Occipital lobe (tissue), 2 donors: Measurements from ENCODE around the gene GTSE1. TPM values are rescaled to one million over a fixed set of nuclear protein-coding genes. Genes with fewer than 3 reads are reported as not detected.

Source experiments
- DNase-seq: peaks from one replicate; lab custom pipeline; 2025; lab: John Stamatoyannopoulos, UW
- total RNA-seq: library from RNA; depleted of rRNA; stranded (reverse); fragments of >200 nt; gene quantifications from one replicate; pipeline ENCODE4 v1.2.3, GENCODE V29; 2014

GTSE1 gene
- total RNA-seq, 1 donor from 2014 or later: 1.1 TPM

DNA sequence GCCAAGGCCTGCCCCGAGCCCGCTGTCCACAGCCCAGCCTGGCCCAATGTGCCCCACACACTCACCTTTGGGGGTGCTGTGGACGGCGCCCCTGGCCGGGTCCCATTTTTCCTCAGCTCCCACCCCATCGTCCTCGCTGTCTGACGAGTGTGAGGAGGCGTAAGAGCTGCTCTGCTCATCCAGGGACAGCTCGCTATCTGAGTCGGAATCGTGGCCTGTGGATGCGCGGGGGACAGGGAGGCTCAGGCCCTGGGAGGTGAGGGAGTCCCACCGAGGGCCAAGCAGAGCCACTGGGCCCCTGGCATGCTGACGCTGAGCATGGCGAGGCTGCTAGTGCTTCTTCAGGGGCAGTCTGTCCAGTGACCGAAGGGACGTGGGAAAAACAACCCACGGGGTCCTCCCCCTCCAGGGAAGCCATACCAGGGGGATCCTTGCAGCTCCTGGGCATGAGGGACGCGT, 68.5 kb downstream of the GTSE1 start:
- DNase-seq: no peak

- no peak for DNase-seq
These were observed 69.7 kb downstream of the GTSE1 start for GRCh38 chr22:46366327-46366731.

DNA sequence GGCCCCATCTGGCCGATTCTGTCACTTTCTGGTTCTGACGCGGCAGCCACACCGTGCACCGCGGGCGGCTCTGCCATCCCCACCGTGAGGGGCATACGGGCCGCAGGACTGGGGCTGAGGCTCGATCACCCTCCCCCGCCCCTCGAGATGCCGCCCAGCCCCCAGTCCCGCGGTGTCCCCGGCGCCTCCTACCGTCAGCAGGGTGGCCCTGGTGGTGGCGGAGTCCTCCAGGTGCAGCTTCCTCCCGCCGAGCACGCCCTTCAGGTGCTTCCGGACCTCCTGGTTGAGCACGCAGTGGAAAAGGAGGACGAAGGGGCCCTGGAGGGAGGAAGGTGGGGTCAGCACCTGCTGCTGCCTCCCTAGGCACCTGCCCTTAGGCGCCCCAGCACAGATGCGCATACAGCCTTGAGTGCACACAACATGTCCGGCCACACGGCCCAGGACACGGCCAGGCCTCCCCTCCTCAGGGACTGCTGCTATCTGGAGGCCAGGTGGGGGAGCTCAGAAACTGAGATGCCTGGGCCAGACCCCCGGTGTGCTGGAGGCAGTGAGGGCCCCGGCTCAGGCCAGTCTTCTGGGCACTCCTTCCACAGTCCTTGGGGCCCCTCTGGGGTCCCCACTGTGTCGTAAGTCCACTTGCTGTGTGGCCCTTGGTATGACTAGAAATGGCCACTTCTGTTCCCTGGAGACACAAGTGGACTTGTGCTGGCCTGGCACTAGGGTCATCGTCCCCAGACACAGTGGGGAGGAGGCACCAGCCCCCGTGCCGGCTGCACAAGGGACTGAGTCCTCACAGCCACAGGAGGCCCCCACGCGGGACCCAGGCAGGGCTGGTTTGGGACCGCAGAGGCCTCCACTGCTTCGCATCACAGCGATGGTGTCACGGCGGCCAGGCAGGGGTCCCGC, 70.4 kb downstream of the GTSE1 start:
- DNase-seq: no peak

GRCh38 chr22:46367707-46368191, 71.1 kb downstream of the GTSE1 start:
- no peak for DNase-seq

- DNase-seq: no peak
These were observed 71.8 kb downstream of the GTSE1 start for GRCh38 chr22:46368422-46368821.

GRCh38 chr22:46368871-46369715, 72.4 kb downstream of the GTSE1 start:
- DNase-seq: no peak

DNA sequence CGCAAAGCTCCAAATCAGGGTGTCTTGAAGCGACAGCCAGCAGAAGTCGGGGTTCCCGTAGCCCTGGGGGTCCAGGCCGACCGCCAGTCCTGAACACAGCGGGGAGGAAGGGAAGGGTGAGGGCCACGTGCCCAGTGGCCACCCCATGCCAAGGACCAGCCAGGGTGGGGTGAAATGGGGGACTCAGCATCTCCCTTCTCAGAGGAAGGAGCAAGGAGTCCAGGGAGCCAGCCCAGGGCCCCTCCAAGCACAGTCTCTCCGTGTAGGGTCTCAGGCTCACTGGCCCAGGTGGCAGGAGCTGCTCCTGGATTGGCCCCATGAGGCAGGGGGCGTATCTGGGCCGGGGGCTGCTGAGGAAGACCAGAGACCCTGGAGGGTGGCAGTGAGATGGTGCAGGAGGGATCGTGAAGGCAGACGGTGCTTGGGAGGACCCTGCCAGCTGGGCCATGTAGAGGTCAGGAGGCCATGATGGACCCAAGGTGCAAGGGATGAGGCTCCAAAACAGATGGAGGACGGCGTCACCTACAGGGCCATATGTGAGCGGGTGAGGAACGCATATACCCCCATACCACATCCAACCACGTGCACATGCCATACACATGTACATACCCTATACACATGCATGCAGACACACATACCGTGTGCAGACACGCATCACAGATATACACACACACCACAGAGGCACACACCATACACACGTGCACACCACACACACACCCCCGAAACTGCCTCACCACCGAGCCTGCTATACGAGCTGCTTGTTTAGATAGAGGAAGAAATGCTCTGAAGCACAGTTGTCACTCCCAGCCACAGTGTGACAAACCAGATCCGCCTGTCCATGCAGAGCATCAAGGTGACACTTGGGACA, 73.3 kb downstream of the GTSE1 start:
- DNase-seq: no peak

DNA sequence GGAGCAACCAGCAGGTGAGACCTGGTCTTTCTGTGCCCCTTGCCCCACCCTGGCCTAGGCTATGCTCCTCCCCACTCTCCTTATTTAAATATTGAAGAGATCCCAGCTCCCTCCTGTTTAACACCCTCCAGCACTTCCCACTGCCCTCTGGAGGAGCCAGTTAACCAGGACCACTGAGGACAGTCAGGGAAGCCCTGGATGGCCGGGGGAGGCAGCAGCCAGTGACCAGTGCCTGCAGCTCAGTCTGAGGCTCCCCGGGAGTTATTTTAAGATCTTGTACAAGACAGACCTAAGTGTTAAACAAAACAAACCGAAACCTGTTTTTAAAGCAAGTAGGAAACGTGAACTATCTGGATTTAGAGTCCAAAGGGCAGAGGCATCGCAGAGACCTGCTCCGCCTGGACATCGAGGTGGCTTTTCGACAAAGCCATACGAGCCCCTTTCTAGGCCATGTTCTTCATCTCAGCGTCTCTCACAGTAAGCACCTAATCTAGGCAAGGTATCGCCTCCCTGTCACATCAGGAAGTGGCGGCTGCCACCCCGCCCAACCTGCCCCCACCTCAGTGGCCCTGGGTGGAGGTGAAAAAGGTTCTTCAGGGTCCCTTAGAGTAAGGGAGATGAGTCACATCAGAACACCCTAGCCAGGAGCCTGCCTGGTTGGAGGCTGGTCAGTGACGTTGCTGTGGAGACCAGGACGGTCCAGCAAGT, 74.1 kb downstream of the GTSE1 start:
- no peak for DNase-seq

DNA sequence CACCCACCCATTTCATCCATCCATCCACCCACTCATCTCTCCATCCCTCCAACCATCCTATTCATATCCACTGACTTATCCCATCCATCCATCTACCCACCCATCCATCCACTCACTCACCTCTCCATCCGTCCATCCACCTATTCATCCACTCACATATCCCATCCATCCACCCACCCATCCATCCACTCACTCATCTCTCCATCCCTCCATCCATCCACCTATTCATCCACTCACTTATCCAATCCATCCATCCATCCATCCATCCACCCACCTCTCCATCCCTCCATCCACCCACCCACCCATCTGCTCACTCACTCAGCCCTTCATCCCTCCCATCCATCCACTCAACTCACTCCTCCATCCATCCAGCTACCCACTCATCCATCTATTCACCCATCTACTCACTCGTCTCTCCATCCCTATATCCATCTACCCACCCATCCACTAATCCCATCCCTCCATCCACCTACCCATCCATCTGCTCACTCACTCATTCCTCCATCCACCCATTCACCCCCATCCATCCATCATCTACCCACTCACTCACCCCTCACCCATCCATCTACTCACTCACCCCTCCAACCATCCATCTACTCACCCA, 75.1 kb downstream of the GTSE1 start:
- DNase-seq: no peak

DNA sequence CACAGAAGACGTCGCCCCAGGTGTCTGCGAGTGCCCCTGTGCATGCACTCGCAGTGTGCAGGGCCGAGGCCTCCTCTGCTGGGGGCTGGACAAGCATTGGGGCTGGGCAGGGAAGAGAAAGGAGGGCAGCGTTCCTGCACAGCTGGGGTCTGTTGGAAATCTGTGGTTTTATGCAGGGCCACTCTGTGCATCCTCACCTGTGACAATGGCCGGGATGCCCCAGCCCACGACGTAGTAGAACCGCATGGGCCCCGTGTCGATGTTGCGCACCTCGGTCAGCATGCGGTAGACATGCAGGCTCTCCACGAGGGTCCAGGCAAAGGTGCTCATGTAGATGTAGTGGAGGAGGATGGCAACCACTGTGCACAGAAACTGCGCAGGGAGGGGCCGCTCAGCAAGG, 76.0 kb downstream of the GTSE1 start:
- no peak for DNase-seq

DNA sequence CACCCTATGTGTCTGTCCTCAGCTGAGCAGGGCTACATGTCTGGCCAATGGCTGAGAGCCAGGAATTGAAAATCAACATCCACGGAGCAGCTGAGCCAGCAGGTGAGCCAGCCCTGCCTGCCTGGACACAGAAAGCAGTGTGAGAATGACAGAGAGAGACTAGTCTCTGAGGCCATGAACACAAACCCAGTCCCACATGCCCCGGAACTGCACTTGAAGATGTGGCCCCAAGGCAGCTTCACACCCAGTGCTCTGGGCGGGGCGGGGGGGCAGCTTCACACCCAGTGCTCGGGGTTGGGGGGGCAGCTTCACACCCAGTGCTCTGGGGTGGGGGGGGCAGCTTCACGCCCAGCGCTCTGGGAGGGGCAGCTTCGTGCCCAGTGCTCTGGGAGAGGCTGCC, 76.5 kb downstream of the GTSE1 start:
- DNase-seq: no peak

- no peak for DNase-seq
These were observed 77.4 kb downstream of the GTSE1 start for GRCh38 chr22:46373921-46374662.

- DNase-seq: no peak
These were observed 78.2 kb downstream of the GTSE1 start for GRCh38 chr22:46374663-46375474.

DNA sequence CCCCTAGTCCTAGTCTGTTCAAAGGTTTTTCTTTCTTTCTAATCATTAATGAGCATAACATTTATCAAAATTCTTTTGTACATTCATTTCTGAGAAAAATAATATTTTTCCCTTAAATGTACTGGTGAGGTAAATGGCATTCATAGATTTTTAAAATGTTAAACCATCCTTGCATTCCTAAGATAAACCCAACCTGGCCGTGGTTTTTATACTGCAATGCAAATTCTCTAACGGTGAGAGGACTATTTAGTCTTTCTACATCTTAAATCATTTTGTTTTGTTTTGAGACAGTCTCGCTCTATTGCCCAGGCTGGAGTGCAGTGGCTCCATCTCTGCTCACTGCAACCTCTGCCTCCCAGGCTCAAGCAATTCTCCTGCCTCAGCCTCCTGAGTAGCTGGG, 79.4 kb downstream of the GTSE1 start:
- no peak for DNase-seq

DNA sequence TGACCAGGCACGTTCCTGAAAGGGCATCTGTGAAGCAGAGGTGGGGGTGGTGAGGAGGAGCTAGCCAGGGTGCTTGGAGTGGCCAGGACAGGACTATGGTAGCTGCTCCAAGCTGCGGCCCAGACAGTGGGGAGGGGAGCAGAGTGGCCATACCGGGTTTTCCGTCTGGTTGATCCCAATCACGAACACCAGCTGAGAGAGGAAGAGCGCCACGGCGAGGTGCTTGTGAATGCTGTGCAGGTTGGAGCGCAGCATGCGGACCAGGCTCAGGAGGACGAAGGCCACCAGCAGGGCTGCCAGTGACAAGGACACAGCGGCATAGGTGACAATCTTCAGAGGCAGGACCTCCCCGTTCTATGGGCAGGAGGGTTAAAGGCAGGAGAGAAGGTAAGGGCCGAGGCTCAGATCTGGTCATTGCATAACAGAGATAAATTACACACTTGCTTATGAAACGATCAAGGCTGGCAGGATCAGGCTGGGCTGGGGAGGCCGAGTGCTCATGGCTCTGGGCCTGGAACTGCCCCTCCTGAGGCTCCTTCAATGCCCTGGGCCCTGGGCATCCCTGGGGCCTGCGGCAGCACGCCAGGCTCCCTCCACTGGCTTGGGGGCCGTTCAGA, 80.3 kb downstream of the GTSE1 start:
- no peak for DNase-seq

GRCh38 chr22:46377525-46378425, 81.1 kb downstream of the GTSE1 start:
- no peak for DNase-seq

DNA sequence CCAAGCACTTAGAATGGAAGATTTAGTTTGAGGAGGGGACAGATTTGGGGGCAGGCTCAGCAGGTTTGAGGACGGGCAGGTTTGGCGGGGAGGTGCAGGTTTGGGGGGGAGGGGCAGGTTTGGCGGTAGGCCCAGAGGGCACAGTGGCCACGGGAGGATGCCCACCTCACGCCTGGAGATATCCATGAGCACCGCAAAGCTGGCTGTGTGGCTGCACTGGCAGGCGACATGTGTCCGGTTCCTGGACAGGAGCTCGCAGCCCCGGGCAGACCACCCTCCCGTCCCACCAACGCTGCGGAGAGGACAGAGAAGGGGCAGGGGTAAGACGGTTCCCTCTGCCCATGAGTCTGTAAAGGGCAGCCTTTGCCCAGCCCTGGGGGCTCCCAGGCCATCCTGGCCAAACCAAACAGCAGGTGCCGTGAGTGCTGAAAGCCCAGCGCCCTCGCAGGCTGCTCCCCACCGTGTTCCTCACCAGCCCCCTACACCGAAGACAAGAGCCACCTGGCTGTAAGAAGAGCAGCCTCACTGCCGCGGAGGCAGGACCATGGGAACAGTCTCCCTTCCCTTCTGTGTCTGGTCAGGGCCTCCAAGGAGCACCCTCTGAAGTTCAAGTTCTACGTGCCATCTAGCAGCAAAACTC, 81.9 kb downstream of the GTSE1 start:
- no peak for DNase-seq
